HG02623 (cell line): ENCODE measurements around the gene HOXD13.

ENCODE experiments used
- ATAC-seq: cut with Tn5 transposase; IDR thresholded peaks from one replicate; pipeline ENCODE4 v1.9.1; 2021; ENCODE audit warnings: moderate library complexity; ENCODE audit not compliant: unreplicated experiment

Gene HOXD13

GRCh38 chr2:176092270-176093144 is at the start of gene HOXD13:
Gene HOXD13 (plus strand): TSS chr2:176092721. CDS start chr2:176092891, 170 bp downstream.
- no peak for ATAC-seq

GRCh38 chr2:176056406-176056805 is 36.1 kb upstream of the HOXD13 start:
- ATAC-seq: no peak

GRCh38 chr2:176063958-176064357 is 28.6 kb upstream of the HOXD13 start:
- no peak for ATAC-seq

- no peak for ATAC-seq
Measured at GRCh38 chr2:176066645-176067588, 25.6 kb upstream of the HOXD13 start.

GRCh38 chr2:176067589-176068418 is 24.7 kb upstream of the HOXD13 start:
- ATAC-seq: no peak

GRCh38 chr2:176068419-176068832 is 24.1 kb upstream of the HOXD13 start:
- ATAC-seq: no peak

GRCh38 chr2:176071330-176072291 is 20.9 kb upstream of the HOXD13 start:
- no peak for ATAC-seq

DNA sequence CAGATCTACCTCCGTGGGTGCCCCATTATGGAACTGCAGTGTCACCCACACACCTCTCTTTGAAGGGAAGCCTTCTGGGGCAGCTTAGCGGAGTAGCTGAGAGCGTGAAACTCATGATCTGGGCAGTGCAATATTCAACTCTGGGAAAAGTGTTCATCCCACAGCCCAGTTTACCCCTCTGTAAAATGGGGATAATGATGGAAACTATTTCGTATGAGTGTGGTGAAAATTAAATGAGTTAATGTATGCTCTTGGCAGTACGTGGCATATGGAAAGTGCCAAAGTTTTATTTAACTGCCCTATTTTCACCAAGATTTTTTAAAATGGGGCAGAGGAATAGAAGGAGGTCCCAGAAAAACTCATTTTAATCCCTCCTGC is 20.2 kb upstream of the HOXD13 start:
- ATAC-seq: no peak

GRCh38 chr2:176072951-176073904 is 19.3 kb upstream of the HOXD13 start:
- ATAC-seq: no peak

DNA sequence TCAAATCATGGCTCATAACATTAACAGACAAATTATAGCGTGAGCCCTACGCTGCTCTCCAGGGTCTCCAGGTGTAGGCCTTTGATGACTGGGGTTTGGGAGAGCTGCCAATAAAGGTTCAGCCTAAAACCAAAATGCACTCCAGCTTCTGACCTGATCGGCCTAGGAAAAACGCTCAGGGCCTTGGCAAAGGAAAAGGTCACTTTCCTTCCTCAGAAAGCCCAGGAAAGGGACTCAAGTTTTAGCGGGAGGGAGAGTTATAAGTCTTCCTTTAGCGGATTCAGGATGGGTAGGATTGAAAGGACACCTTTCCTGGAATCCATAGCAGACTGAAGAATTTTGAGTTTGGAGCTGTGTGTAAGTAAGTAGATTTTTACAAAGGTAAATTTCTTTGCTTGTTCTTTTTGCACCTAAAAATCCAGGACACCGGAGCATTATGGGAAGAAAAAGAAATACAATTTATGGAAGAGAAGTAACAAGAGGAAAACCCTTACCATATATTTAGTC is 17.5 kb upstream of the HOXD13 start:
- no peak for ATAC-seq

DNA sequence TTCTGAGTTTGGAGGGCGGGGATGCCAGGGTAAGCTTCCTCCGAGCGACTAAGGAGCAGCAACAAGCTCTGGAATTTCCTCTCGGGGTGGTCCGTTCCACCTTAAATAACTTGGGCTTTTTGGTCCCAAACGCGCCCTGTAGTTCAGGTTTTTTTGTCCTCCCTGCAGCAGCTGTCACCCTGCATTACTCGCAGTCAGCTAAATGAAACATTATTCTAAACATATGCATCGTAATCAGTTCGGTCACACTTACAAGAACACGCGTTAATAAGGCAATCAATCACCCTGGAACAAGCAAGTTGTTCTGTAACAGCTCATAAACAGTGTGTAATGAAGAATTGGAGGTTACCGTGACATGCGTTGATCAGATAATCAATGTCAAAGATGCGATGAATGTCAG is 17.0 kb upstream of the HOXD13 start:
- ATAC-seq: no peak

- ATAC-seq: no peak
Measured at GRCh38 chr2:176076063-176076462, 16.5 kb upstream of the HOXD13 start.

GRCh38 chr2:176076796-176077195 is 15.7 kb upstream of the HOXD13 start:
- ATAC-seq: no peak

DNA sequence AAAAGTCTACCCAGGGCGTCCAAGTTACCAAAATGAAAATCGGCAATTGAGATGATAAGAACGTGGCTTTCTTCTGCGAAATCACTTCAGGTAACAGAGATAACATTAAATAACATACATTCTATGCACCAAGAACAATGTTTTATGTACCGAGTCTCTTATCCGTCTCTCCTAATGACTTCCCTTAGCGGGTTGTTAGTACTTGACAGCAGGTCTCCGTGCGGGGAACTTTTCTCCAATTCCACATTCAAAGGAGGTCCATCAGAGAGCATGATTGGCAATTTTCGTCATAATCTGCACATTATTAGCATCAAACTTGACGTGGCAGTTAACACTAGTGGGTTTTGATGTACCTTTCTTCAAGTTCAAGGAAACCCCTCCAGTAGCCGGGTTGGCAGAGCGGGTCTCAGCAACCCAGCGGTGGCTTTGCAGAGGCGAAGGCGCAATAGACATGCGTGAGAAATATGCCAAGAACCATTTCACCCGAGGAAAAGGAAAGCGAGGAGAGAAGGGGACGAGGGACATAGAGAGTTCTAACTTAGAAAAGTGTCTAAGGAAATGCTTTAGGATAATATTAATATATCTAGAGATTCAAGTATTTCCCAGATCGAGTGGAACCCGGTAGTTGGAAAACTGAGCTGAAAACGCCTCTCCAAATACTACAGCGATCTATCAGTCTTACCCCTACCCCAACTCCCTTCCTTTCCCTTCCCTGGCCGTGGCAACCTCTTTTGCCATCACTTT is 13.8 kb upstream of the HOXD13 start:
- no peak for ATAC-seq

- ATAC-seq: no peak
Measured at GRCh38 chr2:176079285-176079830, 13.2 kb upstream of the HOXD13 start.

DNA sequence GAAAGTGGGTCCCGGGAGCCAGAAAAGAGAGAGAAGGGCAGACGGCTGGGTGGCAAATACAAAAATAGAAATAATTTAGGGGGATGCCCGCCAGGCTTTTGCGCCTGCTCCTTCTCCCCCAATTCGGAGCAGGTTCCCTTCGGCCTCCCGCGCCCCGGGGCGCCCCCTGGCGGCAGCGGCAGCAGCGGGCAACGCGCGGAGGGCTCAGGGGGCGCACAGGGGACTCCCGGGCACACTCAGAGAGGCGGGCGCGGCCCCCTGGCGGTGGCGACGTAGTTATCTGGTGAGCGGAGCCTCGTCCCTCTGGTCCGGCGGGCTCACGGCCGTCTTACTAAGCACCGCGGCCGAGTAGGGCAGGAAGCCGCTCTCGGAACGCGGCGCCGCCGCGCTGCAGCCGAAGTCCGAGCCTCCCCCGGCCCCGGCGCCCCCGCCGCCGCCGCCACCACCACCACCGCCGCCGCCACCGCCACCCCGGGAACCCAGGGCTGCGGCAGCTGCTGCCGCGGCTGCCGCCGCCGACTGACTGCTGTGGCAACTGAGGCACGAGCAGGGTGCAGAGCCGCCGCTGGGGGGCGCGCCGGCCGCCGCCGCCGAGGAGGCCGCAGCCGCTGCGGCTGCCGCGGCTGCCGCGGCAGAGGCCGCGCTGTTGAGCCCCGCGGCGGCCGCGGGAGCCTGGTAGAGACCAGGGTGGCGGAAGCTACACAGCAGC is 12.5 kb upstream of the HOXD13 start:
- ATAC-seq: no peak
